ENCODE data around the gene PIK3AP1. TPM values are rescaled to one million over a fixed set of nuclear protein-coding genes. Genes with fewer than 3 reads are reported as not detected.

The PIK3AP1 gene
- polyA plus RNA-seq, 1 experiment: 0.04 TPM

GRCh38 chr10:96608805-96609204 is 111.5 kb downstream of the PIK3AP1 start:
- Histone ChIP-seq H3K36me3 (ENCODE audit: control insufficient read depth, insufficient read depth, low read length) (no peaks in the 10 kb centered on the region), H3K27me3 (ENCODE audit: control insufficient read depth, insufficient read depth, low read length) (no peaks in the 10 kb centered on the region), H3K4me3 (ENCODE audit: low read depth, low read length) (no peak overlapping the region)
- ChIA-PET POLR2A (no interaction called here), CTCF (no interaction called here)
- no peak for TF ChIP-seq CTCF (IDR thresholded peaks at IDR 0.05; ENCODE audit: insufficient read depth, low read depth, low read length)
- DNase-seq (ENCODE audit: low read depth): no peak

GRCh38 chr10:96608262-96608661 is 112.1 kb downstream of the PIK3AP1 start:
- ChIA-PET POLR2A (no interaction called here), CTCF (no interaction called here)
- TF ChIP-seq CTCF (IDR thresholded peaks at IDR 0.05; ENCODE audit: insufficient read depth, low read depth, low read length): no peak
- Histone ChIP-seq H3K27me3 (ENCODE audit: control insufficient read depth, insufficient read depth, low read length) (no peaks in the 10 kb centered on the region), H3K36me3 (ENCODE audit: control insufficient read depth, insufficient read depth, low read length) (no peaks in the 10 kb centered on the region), H3K4me3 (ENCODE audit: low read depth, low read length) (no peak overlapping the region)
- DNase-seq (ENCODE audit: low read depth): no peak

- no peak overlapping the region for H3K4me3 ChIP-seq (ENCODE audit: low read depth, low read length)
- H3K27me3 ChIP-seq (ENCODE audit: control insufficient read depth, insufficient read depth, low read length): no peaks in the 10 kb centered on the region
- ChIA-PET CTCF (interaction anchor here (1.2 kb wide), 1 partner anchor 11 kb away, joined by 3 read pairs; no protein-coding TSS in a partner anchor), POLR2A (no interaction called here)
- no peak for TF ChIP-seq CTCF (IDR thresholded peaks at IDR 0.05; ENCODE audit: insufficient read depth, low read depth, low read length)
- no peak for DNase-seq (ENCODE audit: low read depth)
- H3K36me3 ChIP-seq (ENCODE audit: control insufficient read depth, insufficient read depth, low read length): no peaks in the 10 kb centered on the region
Observed at GRCh38 chr10:96606946-96607345, 113.4 kb downstream of the PIK3AP1 start.

- POLR2A ChIA-PET: interaction anchor here (0.6 kb wide), 1 partner anchor 678 kb away, joined by 9 read pairs; no protein-coding TSS in a partner anchor
- CTCF ChIA-PET: interaction anchor here (1.2 kb wide), 1 partner anchor 11 kb away, joined by 3 read pairs; no protein-coding TSS in a partner anchor
- DNase-seq (ENCODE audit: low read depth): no peak
- Histone ChIP-seq H3K4me3 (ENCODE audit: low read depth, low read length) (no peak overlapping the region), H3K36me3 (ENCODE audit: control insufficient read depth, insufficient read depth, low read length) (no peaks in the 10 kb centered on the region), H3K27me3 (ENCODE audit: control insufficient read depth, insufficient read depth, low read length) (no peaks in the 10 kb centered on the region)
- TF ChIP-seq CTCF (IDR thresholded peaks at IDR 0.05; ENCODE audit: insufficient read depth, low read depth, low read length): no peak
Observed at GRCh38 chr10:96606216-96606615, 114.1 kb downstream of the PIK3AP1 start.

- CTCF ChIA-PET: no interaction called here
- Histone ChIP-seq H3K36me3 (ENCODE audit: control insufficient read depth, insufficient read depth, low read length) (no peaks in the 10 kb centered on the region), H3K27me3 (ENCODE audit: control insufficient read depth, insufficient read depth, low read length) (no peaks in the 10 kb centered on the region), H3K4me3 (ENCODE audit: low read depth, low read length) (no peak overlapping the region)
- TF ChIP-seq CTCF (IDR thresholded peaks at IDR 0.05; ENCODE audit: insufficient read depth, low read depth, low read length): no peak
- no peak for DNase-seq (ENCODE audit: low read depth)
- POLR2A ChIA-PET: interaction anchor here (0.6 kb wide), 1 partner anchor 13 kb away, joined by 3 read pairs; no protein-coding TSS in a partner anchor
Observed at GRCh38 chr10:96600337-96600736, 120.0 kb downstream of the PIK3AP1 start.
